IMR-90 (cell line): Measurements from ENCODE around the gene TEP1. TPM values are rescaled to one million over a fixed set of nuclear protein-coding genes. Genes with fewer than 3 reads are reported as not detected.

Experiments
- ATAC-seq: fragments of 200-7000 bp; cut with Tn5 transposase; 2 replicates; pipeline ENCODE4 v1.9.1; 2020; ENCODE audit warnings: low read depth, mild to moderate bottlenecking, moderate library complexity
- BruUV-seq: library from RNA; stranded (reverse); fragments of 400-500 nt; replicated peaks from 2 replicates; lab custom pipeline; 2021; lab: Mats Ljungman, UMichigan
- CTCF ChIA-PET: fragments of 300-600 bp; formaldehyde crosslinking; extraction: SDS; loops from one replicate; lab custom pipeline; 2021; ENCODE audit warnings: antibody characterized with exemption; lab: Yijun Ruan, JAX
- POLR2A ChIA-PET: fragments of 300-600 bp; sonication (Branson Sonifier 250); formaldehyde crosslinking; loops from one replicate; lab custom pipeline; 2022; ENCODE audit warnings: antibody characterized with exemption; ENCODE audit not compliant: unreplicated experiment; lab: Charles Lee
- DNase-seq: peaks from one replicate; pipeline ENCODE4 v3.0.0; 2013
- H2AFZ ChIP-seq: replicated peaks from 2 replicates; pipeline ENCODE3; 2013; ENCODE audit warnings: low read length, mild to moderate bottlenecking; ENCODE audit not compliant: poor library complexity
- H2AK5ac ChIP-seq: 2 replicates; pipeline ENCODE4 v1.6.1; 2013; ENCODE audit warnings: low read depth, low read length, inconsistent platforms
- H2AK9ac ChIP-seq: replicated peaks from 2 replicates; pipeline ENCODE3; 2013; ENCODE audit warnings: mild to moderate bottlenecking, low read depth, low read length, moderate library complexity; ENCODE audit not compliant: poor library complexity
- H2BK120ac ChIP-seq: 2 replicates; pipeline ENCODE4 v1.6.1; 2013; ENCODE audit warnings: low read depth, low read length, inconsistent platforms
- H2BK15ac ChIP-seq: 3 replicates; pipeline ENCODE4 v1.6.1; 2013; ENCODE audit warnings: low read depth, low read length, inconsistent platforms
- H2BK20ac ChIP-seq: 2 replicates; pipeline ENCODE4 v1.6.1; 2013; ENCODE audit warnings: low read depth, mild to moderate bottlenecking, inconsistent platforms, low read length, moderate library complexity
- H2BK5ac ChIP-seq: 2 replicates; pipeline ENCODE4 v1.6.1; 2013; ENCODE audit warnings: mild to moderate bottlenecking, low read depth, low read length, inconsistent platforms; ENCODE audit not compliant: poor library complexity, severe bottlenecking
- H3K14ac ChIP-seq: replicated peaks from 2 replicates; pipeline ENCODE4 v1.6.1; 2013; ENCODE audit warnings: low read depth, low read length, inconsistent platforms
- H3K18ac ChIP-seq: 2 replicates; pipeline ENCODE4 v1.6.1; 2013; ENCODE audit warnings: low read depth, low read length, control low read depth
- H3K23ac ChIP-seq: 2 replicates; pipeline ENCODE4 v1.6.1; 2013; ENCODE audit warnings: low read depth, low read length, inconsistent platforms
- H3K27ac ChIP-seq: 2 replicates; pipeline ENCODE4 v1.5.1; 2013; ENCODE audit warnings: mild to moderate bottlenecking, control low read depth, low read length; ENCODE audit not compliant: insufficient read depth
- H3K27me3 ChIP-seq: 2 replicates; pipeline ENCODE4 v1.6.1; 2013; ENCODE audit warnings: low read length; ENCODE audit not compliant: control insufficient read depth, insufficient read depth
- H3K36me3 ChIP-seq: 2 replicates; pipeline ENCODE4 v1.6.1; 2013; ENCODE audit warnings: low read length, mixed read lengths; ENCODE audit not compliant: control insufficient read depth, insufficient read depth
- H3K4ac ChIP-seq: 2 replicates; pipeline ENCODE4 v1.6.1; 2013; ENCODE audit warnings: low read depth, low read length, inconsistent platforms
- H3K4me1 ChIP-seq: 2 replicates; pipeline ENCODE4 v1.6.1; 2013; ENCODE audit warnings: low read length, mixed read lengths; ENCODE audit not compliant: control insufficient read depth, insufficient read depth
- H3K4me2 ChIP-seq: 2 replicates; pipeline ENCODE4 v1.6.1; 2013; ENCODE audit warnings: low read depth, mild to moderate bottlenecking, control low read depth, low read length, moderate library complexity
- H3K4me3 ChIP-seq: 2 replicates; pipeline ENCODE4 v1.5.1; 2013; ENCODE audit warnings: low read depth, mild to moderate bottlenecking, control low read depth, low read length, moderate library complexity; ENCODE audit not compliant: insufficient read depth
- H3K56ac ChIP-seq: 2 replicates; pipeline ENCODE4 v1.6.1; 2013; ENCODE audit warnings: low read length, inconsistent platforms; ENCODE audit not compliant: insufficient read depth; ENCODE audit errors: extremely low read depth
- H3K79me1 ChIP-seq, 2 experiments: 2 replicates each; pipeline ENCODE4 v1.6.1; 2013; ENCODE audit warnings: low read length in 2 of 2, inconsistent platforms in 1 of 2, low read depth in 1 of 2
- H3K9ac ChIP-seq: 2 replicates; pipeline ENCODE4 v1.6.1; 2013; ENCODE audit warnings: low read depth, low read length, control low read depth
- H3K9me1 ChIP-seq: 2 replicates; pipeline ENCODE4 v1.6.1; 2013; ENCODE audit warnings: low read length, inconsistent platforms; ENCODE audit not compliant: insufficient read depth
- H3K9me3 ChIP-seq: 2 replicates; pipeline ENCODE4 v1.6.1; 2013; ENCODE audit warnings: low read length; ENCODE audit not compliant: control insufficient read depth, insufficient read depth
- H4K20me1 ChIP-seq: 2 replicates; pipeline ENCODE4 v1.6.1; 2013; ENCODE audit warnings: low read length, inconsistent platforms; ENCODE audit not compliant: insufficient read depth
- H4K5ac ChIP-seq: 2 replicates; pipeline ENCODE4 v1.6.1; 2013; ENCODE audit warnings: mild to moderate bottlenecking, low read depth, low read length, control low read depth
- H4K8ac ChIP-seq, 2 experiments: 2 replicates each; pipeline ENCODE4 v1.6.1; 2013; ENCODE audit warnings: low read depth in 2 of 2, low read length in 2 of 2, control low read depth in 1 of 2, inconsistent platforms in 1 of 2
- H4K91ac ChIP-seq: 2 replicates; pipeline ENCODE4 v1.6.1; 2013; ENCODE audit warnings: low read depth, low read length, inconsistent platforms; ENCODE audit not compliant: insufficient read depth
- BHLHE40 ChIP-seq: fragments of 150-350 bp; IDR thresholded peaks from 2 replicates; pipeline ENCODE4 v1.6.1; 2016; ENCODE audit warnings: mild to moderate bottlenecking, low read depth, low read length
- CHD1 ChIP-seq: IDR thresholded peaks from 2 replicates; pipeline ENCODE4 v1.6.1; 2012; ENCODE audit warnings: low read depth, low read length, improper control_type of control experiment
- NFE2L2 ChIP-seq: fragments of 150-350 bp; IDR thresholded peaks from 2 replicates; pipeline ENCODE4 v1.6.1; 2016; ENCODE audit warnings: low read depth, mild to moderate bottlenecking, low read length
- WGBS, 2 experiments: methylation state at CpG; one replicate each; pipeline versions ENCODE4 v1.1.5 to v1.1.7; 2013; ENCODE audit warnings: missing lambda C conversion rate in 2 of 2; ENCODE audit not compliant: insufficient read length in 1 of 2; ENCODE audit errors: extremely low coverage in 2 of 2; 5-methylcytosine and 5-hydroxymethylcytosine counted together
- dilution Hi-C: fragments of 300-500 bp; cut with HindIII; formaldehyde crosslinking; loops from one replicate; pipeline ENCODE4 v1.14.3; 2018; ENCODE audit warnings: low sequenced_read_pairs; ENCODE audit not compliant: unreplicated experiment
- in situ Hi-C: fragments of 300-500 bp; cut with MboI; formaldehyde crosslinking; loops from 3 replicates; pipeline ENCODE4 v1.14.3; 2019; ENCODE audit warnings: low sequenced_read_pairs, inconsistent platforms, mixed read lengths
- intact Hi-C: fragments of 100-400 bp; cut with micrococcal nuclease; formaldehyde crosslinking; loops from 2 replicates; pipeline ENCODE4 v1.10.0; 2022
- polyA plus RNA-seq, 3 experiments: library from polyadenylated mRNA; depleted of rRNA; stranded (reverse); fragments of >200 nt; gene quantifications; 2 replicates each; pipeline ENCODE4 v1.2.3, GENCODE V29; 2012; ENCODE audit warnings: low replicate concordance in 1 of 3
- total RNA-seq: library from RNA; depleted of rRNA; stranded (reverse); fragments of >200 nt; gene quantifications from 2 replicates; pipeline ENCODE4 v1.2.3, GENCODE V29; 2012
- TF ChIP-seq, protein P1 (sequence below): fragments of 150-350 bp; IDR thresholded peaks from 2 replicates; pipeline ENCODE4 v1.6.1; 2016; ENCODE audit warnings: low read depth, mild to moderate bottlenecking, low read length, moderate library complexity, borderline replicate concordance

TEP1 gene
- total and polyA plus RNA-seq, 2 of the 4 experiments (the other 2 are of a cell fraction), result 10.7 to 12.4 TPM

DNA sequence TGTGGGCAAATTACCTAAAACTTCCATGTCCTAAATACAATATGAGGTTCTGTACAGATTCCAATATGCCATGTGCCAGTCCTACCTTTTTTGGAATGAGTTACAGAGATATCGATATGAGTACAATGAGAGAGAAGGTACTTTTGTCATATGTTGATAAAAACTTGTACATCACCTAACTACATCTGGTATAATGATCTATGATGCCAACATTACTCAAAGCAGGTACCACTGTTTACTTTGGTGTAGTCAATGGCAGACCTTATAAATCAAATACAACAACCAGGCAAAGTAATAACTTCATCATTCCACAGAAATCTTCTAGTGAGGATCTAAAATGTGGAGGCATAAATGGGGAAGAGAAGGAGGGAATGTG, 12.7 kb downstream of the TEP1 start:
- H3K56ac ChIP-seq, result no peak overlapping the region
- H3K4ac ChIP-seq, result no peak overlapping the region
- no peak overlapping the region for H2BK120ac ChIP-seq
- in situ Hi-C loops, result no loop called here
- dilution Hi-C loops, result no loop called here
- H2BK5ac ChIP-seq, result no peak overlapping the region
- H2BK15ac ChIP-seq, result no peak overlapping the region
- peaks cover 0 to 8% of the 10 kb centered on the region in 2 experiments; a peak in 2 of 4 replicates for H3K79me1 ChIP-seq
- WGBS, 2 experiments, result no CpG with 5 or more reads among the region's 1 CpG
- no peak overlapping the region for H4K5ac ChIP-seq
- no peak overlapping the region for H2AFZ ChIP-seq
- no peak overlapping the region for H2AK9ac ChIP-seq
- DNase-seq (no peak), ATAC-seq (no peak)
- no peaks in the 10 kb centered on the region for H3K4me1 ChIP-seq
- H3K9me3 ChIP-seq, result no peaks in the 10 kb centered on the region
- no peaks in the 10 kb centered on the region for H3K27me3 ChIP-seq
- BruUV-seq, result no TSS peak
- 0 out of 2 replicates have a peak, but pooled peaks cover 8% of the 10 kb centered on the region for H3K9me1 ChIP-seq
- ChIA-PET CTCF (no interaction called here), POLR2A (no interaction called here)
- no peak overlapping the region for H3K4me2 ChIP-seq
- TF ChIP-seq CHD1, result no peak
- TF ChIP-seq NFE2L2, result no peak
- no peak for TF ChIP-seq BHLHE40
- TF ChIP-seq, protein P1, sequence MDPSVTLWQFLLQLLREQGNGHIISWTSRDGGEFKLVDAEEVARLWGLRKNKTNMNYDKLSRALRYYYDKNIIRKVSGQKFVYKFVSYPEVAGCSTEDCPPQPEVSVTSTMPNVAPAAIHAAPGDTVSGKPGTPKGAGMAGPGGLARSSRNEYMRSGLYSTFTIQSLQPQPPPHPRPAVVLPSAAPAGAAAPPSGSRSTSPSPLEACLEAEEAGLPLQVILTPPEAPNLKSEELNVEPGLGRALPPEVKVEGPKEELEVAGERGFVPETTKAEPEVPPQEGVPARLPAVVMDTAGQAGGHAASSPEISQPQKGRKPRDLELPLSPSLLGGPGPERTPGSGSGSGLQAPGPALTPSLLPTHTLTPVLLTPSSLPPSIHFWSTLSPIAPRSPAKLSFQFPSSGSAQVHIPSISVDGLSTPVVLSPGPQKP, result no peak
- intact Hi-C loops, result no loop called here
- no peaks in the 10 kb centered on the region for H4K20me1 ChIP-seq
- no peak overlapping the region for H4K91ac ChIP-seq
- H3K36me3 ChIP-seq, result peaks cover 47% of the 10 kb centered on the region
- no peak overlapping the region for H3K23ac ChIP-seq
- H2BK20ac ChIP-seq, result no peak overlapping the region
- H3K4me3 ChIP-seq, result no peak overlapping the region
- no peak overlapping the region for H3K18ac ChIP-seq
- H2AK5ac ChIP-seq, result no peak overlapping the region
- no peak overlapping the region for H4K8ac ChIP-seq
- H3K9ac ChIP-seq, result no peak overlapping the region
- no peak overlapping the region for H3K14ac ChIP-seq
- H3K27ac ChIP-seq, result no peak overlapping the region
